IPS-NIHi11 (cell line): Measurements from ENCODE around the gene FTSJ3.

Source experiments
- DNase-seq: peaks from one replicate; pipeline ENCODE4 v3.0.0; 2012; ENCODE audit warnings: mixed read lengths, low spot score

FTSJ3 gene

DNA sequence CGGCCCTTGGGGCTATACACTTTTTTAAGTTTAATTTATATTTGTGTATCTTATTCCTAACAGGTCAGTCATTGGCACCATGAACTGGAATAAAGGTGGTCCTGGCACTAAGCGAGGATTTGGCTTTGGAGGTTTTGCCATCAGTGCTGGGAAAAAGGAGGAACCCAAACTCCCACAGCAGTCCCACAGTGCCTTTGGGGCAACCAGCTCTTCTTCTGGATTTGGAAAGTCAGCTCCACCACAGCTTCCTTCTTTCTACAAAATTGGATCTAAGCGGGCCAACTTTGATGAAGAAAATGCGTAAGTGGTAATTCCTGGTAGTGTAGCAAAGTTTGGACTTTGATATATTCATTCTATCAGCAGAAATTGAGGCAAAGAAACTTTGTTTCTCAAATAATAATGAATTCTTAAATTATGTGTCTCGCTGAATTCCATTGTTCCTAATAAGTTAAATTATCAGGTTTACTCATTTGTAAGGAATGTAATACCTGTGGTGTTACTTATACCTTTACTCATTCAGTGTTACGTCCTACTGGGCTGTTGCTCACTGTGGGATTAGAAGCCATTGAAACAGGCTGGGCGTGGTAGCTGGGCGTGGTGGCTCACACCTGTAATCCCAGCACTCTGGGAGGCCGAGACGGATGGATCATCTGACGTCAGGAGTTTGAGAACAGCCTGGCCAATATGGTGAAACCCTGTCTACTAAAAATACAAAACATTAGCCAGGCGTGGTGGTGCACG, 40.3 kb downstream of the FTSJ3 start:
- DNase-seq = no peak

DNA sequence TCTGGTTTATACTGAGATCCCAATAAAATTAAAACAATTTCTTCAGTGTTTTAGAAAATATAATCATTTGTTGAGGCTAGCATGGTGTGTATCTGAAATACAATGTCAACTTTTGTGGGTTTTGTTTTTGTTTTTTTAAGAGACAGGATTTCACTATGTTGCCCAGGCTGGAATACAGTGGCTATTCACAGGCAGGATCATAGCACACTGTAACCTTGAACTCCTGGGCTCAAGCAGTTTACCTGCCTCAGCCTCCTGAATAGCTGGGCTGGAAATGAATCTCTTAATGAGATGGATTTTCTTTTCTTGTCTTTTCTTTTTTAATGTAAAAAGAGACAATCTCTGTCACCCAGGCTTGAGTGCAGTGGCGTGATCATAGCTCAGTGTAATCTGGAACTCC, 41.3 kb downstream of the FTSJ3 start:
- DNase-seq = no peak

DNA sequence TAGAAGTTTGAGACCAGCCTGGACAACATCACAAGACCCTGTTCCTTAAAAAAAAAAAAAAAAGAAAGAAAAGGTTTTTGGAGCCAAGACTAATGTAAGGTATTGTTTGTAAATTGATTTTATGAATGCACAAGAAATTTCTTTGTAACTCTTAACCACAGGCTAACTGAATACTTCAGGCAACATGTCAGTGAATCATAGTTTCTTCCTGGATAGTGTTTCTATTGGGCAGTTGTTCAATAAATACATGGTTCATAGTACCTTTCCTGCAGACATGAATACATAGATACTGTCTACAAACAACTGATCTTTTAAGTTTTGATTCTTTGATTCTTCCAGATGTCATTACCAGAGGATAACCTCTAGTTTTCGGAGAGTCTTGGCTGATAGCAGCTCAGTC, 41.9 kb downstream of the FTSJ3 start:
- no peak for DNase-seq

DNA sequence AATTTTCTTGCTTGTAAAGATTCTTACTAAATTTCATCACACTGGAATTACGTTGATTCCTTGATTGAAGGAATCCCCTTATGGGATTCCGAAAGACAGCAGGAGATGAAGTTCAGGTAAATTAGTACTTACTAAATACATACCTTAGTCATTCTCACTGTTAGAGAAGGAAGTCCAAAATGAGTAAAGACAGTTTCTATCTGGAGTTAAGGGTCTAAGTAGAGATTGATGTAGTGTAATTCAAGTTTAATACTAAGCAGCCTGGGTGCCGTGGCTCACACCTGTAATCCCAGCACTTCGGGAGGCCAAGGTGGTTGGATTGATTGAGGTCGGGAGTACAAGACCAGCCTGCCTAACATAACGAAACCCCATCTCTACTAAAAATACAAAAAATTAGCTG, 43.9 kb downstream of the FTSJ3 start:
- no peak for DNase-seq

DNA sequence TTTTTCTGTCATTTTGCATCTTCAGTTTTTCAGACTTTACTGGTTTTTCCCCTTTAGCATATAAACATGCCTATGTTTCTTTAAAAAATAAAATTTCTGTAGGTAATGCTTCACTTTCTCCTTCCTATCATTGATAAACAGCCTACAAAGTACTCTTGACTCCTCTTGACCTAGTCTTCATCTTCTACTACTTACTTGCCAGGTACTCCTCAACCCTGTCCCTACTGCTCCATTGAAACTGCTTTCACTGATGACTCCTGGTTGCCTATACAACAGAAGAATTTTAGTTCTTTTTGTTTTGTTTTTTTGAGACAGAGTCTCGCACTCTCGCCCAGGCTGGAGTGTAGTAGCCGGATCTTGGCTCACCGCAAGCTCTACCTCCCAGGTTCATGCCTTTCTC, 46.5 kb downstream of the FTSJ3 start:
- no peak for DNase-seq

DNA sequence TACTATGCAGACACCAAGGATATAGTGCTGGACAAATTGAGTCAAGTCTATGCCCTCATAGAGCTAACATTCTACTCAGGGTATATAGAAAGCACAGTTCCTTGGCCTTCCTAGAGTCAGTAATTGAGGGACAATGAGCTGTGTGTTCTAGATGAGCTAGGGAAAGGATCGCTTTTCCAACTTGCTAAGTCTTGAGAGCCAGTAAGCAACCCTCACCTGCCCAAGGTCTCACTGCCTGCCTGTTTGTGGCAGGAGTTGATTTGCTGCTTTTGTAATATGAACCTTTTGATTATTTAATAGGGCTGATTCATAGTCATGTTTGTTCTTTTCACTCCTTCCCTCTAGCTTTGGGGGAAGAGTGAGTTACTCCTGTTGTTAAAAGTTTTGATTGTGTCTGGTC, 47.0 kb downstream of the FTSJ3 start:
- DNase-seq = peak; percentile 10

DNA sequence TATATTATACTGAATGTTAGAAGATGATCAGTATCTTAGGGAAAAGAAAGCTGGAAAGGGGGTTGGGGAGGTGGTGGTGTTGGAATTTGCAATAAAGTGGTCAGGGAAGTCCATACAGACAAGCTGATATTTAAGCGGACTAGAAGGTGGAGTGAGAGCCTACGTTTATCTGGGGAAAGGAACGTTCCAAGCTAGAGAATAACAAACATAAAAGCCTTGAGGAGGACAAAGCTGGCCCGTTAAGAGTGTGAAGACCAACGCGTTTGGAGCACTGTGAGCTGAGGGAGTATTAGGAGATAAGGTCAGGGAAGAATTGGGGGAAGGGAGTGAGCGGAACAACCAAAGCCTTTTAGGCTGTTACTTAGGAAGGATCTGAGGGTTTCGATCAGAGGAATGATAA, 52.0 kb downstream of the FTSJ3 start:
- no peak for DNase-seq

DNA sequence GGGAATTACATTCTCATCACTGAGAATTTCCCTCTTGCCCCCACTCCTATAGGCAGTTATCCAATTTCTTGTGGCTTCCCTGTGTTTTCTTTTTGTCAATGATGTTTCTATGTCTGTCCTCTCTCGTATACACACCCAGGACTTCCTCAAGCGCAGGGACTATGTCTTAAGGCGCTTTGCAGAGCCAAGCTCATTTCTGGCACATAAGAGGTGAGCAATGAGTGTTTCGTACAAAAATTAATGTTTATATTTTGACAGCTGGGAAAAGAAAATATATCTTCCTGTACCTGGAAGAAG, 52.5 kb downstream of the FTSJ3 start:
- no peak for DNase-seq

DNA sequence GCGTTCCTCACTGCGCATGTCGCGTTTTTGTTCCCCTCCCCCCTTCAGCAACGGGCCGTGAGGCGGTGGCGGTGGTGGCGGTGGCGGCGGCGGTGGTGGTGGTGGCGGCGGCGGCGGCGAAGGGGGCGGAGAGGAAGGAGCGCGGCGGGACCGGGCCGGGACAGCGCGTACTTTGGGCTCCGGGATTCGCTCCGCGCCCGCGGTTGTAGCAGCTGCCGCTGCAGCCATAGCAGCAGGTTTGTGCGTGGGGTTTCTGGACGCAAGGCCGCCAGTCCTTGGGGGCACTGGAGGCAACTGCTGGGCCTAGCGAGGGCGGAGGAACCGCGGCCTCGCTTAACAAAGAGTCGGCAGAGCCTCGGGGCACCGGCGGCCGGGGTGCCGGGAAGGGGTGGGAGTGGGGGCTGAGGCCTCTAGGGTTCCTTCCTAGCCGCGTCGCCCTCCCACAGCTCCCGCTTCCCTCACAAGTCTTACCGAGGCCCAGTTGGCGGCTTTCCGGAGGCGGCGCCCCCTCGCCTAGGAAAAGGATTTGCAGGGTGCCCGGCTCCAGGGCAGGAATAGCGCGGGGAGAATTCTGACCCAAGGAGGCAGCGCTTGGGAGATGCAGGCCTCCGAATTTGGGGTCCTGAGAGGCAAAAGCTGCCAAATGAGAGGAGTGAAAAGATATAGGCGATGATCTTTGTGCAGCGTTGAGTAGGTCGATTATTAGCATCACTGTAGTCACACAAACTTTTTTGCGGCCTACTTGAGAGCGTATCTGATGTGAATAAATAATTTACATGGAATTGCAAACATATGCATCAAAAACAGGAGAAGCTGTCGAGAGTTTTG, 53.1 kb downstream of the FTSJ3 start, which contains the start of gene DDX42:
Gene DDX42, plus strand, starts transcription at position 30 of the 828 bp plus-strand sequence. CDS start 12,880 bp downstream, outside the sequence.
- DNase-seq = peak; percentile 90

DNA sequence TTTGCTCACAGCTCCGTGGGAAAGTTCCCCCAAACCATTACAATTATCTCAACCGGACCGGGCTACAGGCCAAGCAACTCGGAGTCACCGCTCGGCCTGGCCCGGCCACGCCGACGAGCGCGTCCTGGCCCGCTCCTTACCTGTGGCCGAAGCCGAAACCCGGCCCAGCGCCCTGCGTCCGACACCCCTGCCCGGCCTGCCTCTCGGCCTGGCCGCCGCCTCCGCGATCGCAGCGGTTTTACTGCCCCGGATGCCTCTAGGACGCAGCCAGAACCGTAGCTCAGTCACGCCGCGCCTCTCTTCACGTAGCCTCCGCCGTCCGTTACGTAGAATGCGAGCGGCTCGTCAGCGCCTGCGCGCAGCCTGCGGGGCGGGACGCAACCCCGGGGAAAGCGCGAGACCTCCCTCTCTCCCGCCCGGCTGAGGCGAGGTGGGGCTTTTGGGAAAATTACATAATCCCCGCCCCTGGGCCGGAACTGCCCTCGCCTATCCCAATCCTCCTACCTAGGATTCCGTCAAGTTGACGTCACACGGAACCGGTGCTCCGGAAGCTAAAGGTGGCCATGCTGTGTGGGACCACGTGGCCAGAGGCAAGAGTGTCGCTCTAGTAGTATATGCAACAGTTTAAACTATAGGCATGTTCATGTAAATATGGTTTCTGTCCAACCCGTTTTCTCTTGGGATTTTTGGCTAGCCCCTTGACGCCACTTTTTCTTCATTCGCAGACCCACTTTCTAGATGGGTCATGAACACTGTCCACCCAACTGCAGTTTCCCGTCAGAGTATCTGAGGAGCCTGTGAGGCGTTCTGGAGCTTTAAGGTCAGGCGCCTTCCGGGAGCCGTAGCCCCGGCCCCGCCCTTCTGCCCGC, 54.0 kb downstream of the FTSJ3 start, which contains the start of gene CCDC47:
Gene CCDC47, minus strand, starts transcription at position 326 of the 869 bp plus-strand sequence. CDS start 7,422 bp downstream, outside the sequence.
- DNase-seq = peak; percentile 99

DNA sequence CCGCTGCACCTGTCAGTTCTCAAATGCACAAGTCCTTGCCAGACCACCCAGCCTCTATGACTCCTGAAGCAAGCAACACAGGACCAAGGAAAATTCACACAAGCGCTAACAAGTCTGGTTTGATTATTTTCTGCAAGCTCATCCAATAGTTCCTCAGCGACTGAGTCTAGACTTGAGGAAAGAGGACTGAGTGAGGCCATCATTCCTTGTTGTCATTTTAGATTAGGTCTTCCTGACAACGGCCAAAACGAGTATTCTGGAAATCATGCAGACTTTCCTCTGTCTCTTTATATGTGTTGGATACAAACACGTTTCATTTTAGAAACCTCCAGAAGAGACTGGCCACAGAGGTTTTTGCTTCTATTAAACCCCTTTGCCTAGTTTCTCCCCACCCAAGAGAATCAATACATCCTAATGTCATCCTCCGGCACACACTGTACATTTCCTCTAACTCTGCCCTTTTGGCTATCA, 54.6 kb downstream of the FTSJ3 start:
- DNase-seq = no peak
